OCI-LY7 (cell line): ENCODE data around the gene MRPS2. TPM values are rescaled to one million over a fixed set of nuclear protein-coding genes. Genes with fewer than 3 reads are reported as not detected.
"Not testable (repeated sequence)": the region's sequence is repeated elsewhere in the genome, so short reads cannot be mapped to it uniquely, and the experiment has no call there.

ENCODE experiments used
- BruUV-seq: library from RNA; stranded (reverse); fragments of 400-500 nt; replicated peaks from 2 replicates; lab custom pipeline; 2021; lab: Mats Ljungman, UMichigan
- CTCF ChIA-PET: fragments of 300-600 bp; sonication (Branson Sonifier 250); formaldehyde crosslinking; loops from one replicate; lab custom pipeline; 2022; ENCODE audit warnings: antibody characterized with exemption; ENCODE audit not compliant: unreplicated experiment; lab: Charles Lee
- POLR2A ChIA-PET: fragments of 300-600 bp; sonication (Branson Sonifier 250); formaldehyde crosslinking; loops from one replicate; lab custom pipeline; 2022; ENCODE audit warnings: antibody characterized with exemption; lab: Charles Lee
- DNase-seq: peaks from one replicate; pipeline ENCODE4 v3.0.0-alpha.2; 2015; ENCODE audit warnings: low spot score
- H2AFZ ChIP-seq: fragments of 200-600 bp; sonication (generic), shearing (Covaris generic); 2 replicates; pipeline ENCODE4 v1.6.1; 2014; ENCODE audit warnings: mild to moderate bottlenecking, antibody characterized with exemption, low read length, moderate library complexity
- H3K27ac ChIP-seq: fragments of 200-600 bp; sonication (generic); 2 replicates; pipeline ENCODE4 v1.5.1; 2014; ENCODE audit warnings: mixed run types, low read depth, mild to moderate bottlenecking, moderate library complexity, low read length, inconsistent platforms; ENCODE audit not compliant: poor library complexity, severe bottlenecking
- H3K36me3 ChIP-seq: fragments of 200-600 bp; sonication (generic); 2 replicates; pipeline ENCODE4 v1.6.1; 2014; ENCODE audit warnings: mild to moderate bottlenecking, antibody characterized with exemption, low read length, moderate library complexity, mixed read lengths; ENCODE audit not compliant: insufficient read depth
- H3K4me1 ChIP-seq: fragments of 200-600 bp; sonication (generic); 2 replicates; pipeline ENCODE4 v1.5.1; 2014; ENCODE audit warnings: mild to moderate bottlenecking, low read length; ENCODE audit not compliant: insufficient read depth, poor library complexity, severe bottlenecking
- H3K4me2 ChIP-seq: fragments of 200-600 bp; sonication (generic); 2 replicates; pipeline ENCODE4 v1.6.1; 2014; ENCODE audit warnings: mild to moderate bottlenecking, low read length
- H3K4me3 ChIP-seq: fragments of 200-600 bp; sonication (generic); 2 replicates; pipeline ENCODE4 v1.5.1; 2014; ENCODE audit warnings: mild to moderate bottlenecking, low read depth, low read length; ENCODE audit not compliant: poor library complexity, severe bottlenecking
- H3K79me2 ChIP-seq: fragments of 200-600 bp; sonication (generic); 2 replicates; pipeline ENCODE4 v1.6.1; 2016; ENCODE audit warnings: low read depth, mild to moderate bottlenecking, low read length, moderate library complexity, mixed read lengths; ENCODE audit not compliant: insufficient read depth
- H3K9me2 ChIP-seq: fragments of 200-600 bp; sonication (generic); 2 replicates; pipeline ENCODE4 v1.6.1; 2016; ENCODE audit warnings: mild to moderate bottlenecking, low read length, mixed read lengths; ENCODE audit not compliant: insufficient read depth
- H3K9me3 ChIP-seq: fragments of 200-600 bp; sonication (generic); 2 replicates; pipeline ENCODE4 v1.6.1; 2014; ENCODE audit warnings: mild to moderate bottlenecking, mixed run types, low read length, mixed read lengths
- H4K20me1 ChIP-seq: fragments of 200-600 bp; sonication (generic); 2 replicates; pipeline ENCODE4 v1.6.1; 2014; ENCODE audit warnings: mild to moderate bottlenecking, antibody characterized with exemption, low read length, moderate library complexity, mixed read lengths; ENCODE audit not compliant: insufficient read depth
- CTCF ChIP-seq: fragments of 200-600 bp; sonication (generic); conservative IDR thresholded peaks from 2 replicates; pipeline ENCODE4 v1.5.1; 2014; ENCODE audit warnings: mild to moderate bottlenecking, antibody characterized with exemption, low read length, moderate library complexity, mixed read lengths
- EZH2phosphoT487 ChIP-seq: fragments of 200-600 bp; sonication (generic); IDR thresholded peaks from 2 replicates; pipeline ENCODE4 v1.6.1; 2018; ENCODE audit warnings: low read depth, borderline replicate concordance, mild to moderate bottlenecking, mixed run types, antibody characterized with exemption, low read length, moderate library complexity, mixed read lengths
- intact Hi-C: fragments of 100-400 bp; cut with micrococcal nuclease; formaldehyde crosslinking; loops from one replicate; pipeline ENCODE4 v1.10.0; 2022; ENCODE audit not compliant: unreplicated experiment
- total RNA-seq, 2 experiments: library from RNA; depleted of rRNA in 1 of 2; stranded (reverse); fragments of >200 nt in 1 of 2; shearing (Covaris generic) in 1 of 2; gene quantifications; 2 replicates each; pipeline ENCODE4 v1.2.3, GENCODE V29; 2014 to 2022

Gene MRPS2
- total RNA-seq, 2 experiments from 2014 or later = 42.7 to 55.7 TPM

- POLR2A ChIA-PET = no interaction called here
- Histone ChIP-seq H3K36me3 (no peaks in the 10 kb centered on the region), H2AFZ (no peak overlapping the region), H3K79me2 (no peaks in the 10 kb centered on the region), H3K9me3 (no peaks in the 10 kb centered on the region), H3K4me2 (no peak overlapping the region), H3K9me2 (no peaks in the 10 kb centered on the region), H4K20me1 (no peaks in the 10 kb centered on the region), H3K27ac (no peak overlapping the region), H3K4me1 (no peaks in the 10 kb centered on the region), H3K4me3 (no peak overlapping the region)
- intact Hi-C loops = no loop called here
- no peak for TF ChIP-seq EZH2phosphoT487
- no TSS peak for BruUV-seq
- DNase-seq = no peak
- CTCF ChIA-PET = no interaction called here
Measured at GRCh38 chr9:135531096-135531495, 30.6 kb downstream of the MRPS2 start.

- TF ChIP-seq EZH2phosphoT487 (no peak), CTCF (no peak)
- Histone ChIP-seq H3K27ac (no peak overlapping the region), H4K20me1 (no peaks in the 10 kb centered on the region), H3K4me2 (no peak overlapping the region), H3K79me2 (no peaks in the 10 kb centered on the region), H3K9me3 (no peaks in the 10 kb centered on the region), H3K4me3 (no peak overlapping the region), H3K36me3 (no peaks in the 10 kb centered on the region), H3K4me1 (no peaks in the 10 kb centered on the region), H2AFZ (no peak overlapping the region), H3K9me2 (no peaks in the 10 kb centered on the region)
- ChIA-PET CTCF (no interaction called here), POLR2A (no interaction called here)
- intact Hi-C loops = no loop called here
- BruUV-seq = no TSS peak
- DNase-seq = peak; percentile 6
Measured at GRCh38 chr9:135533113-135533512, 32.6 kb downstream of the MRPS2 start.

GRCh38 chr9:135533674-135534073 lies 33.2 kb downstream of the MRPS2 start:
- Histone ChIP-seq H3K4me2 (no peak overlapping the region), H3K4me3 (no peak overlapping the region), H3K79me2 (no peaks in the 10 kb centered on the region), H4K20me1 (no peaks in the 10 kb centered on the region), H3K9me3 (no peaks in the 10 kb centered on the region), H2AFZ (no peak overlapping the region), H3K36me3 (no peaks in the 10 kb centered on the region), H3K9me2 (no peaks in the 10 kb centered on the region), H3K4me1 (no peaks in the 10 kb centered on the region), H3K27ac (no peak overlapping the region)
- intact Hi-C loops = no loop called here
- ChIA-PET POLR2A (no interaction called here), CTCF (no interaction called here)
- TF ChIP-seq EZH2phosphoT487 = no peak
- TF ChIP-seq CTCF = no peak
- no TSS peak for BruUV-seq
- DNase-seq = no peak

- intact Hi-C loops = not testable (repeated sequence)
Measured at GRCh38 chr9:135534192-135534711, 33.8 kb downstream of the MRPS2 start.

GRCh38 chr9:135534826-135535225 lies 34.3 kb downstream of the MRPS2 start:
- POLR2A ChIA-PET, H4K20me1 ChIP-seq, H3K4me2 ChIP-seq, H3K9me2 ChIP-seq, DNase-seq, H3K9me3 ChIP-seq, BruUV-seq, intact Hi-C loops, H3K27ac ChIP-seq, H3K36me3 ChIP-seq, H3K4me3 ChIP-seq, H2AFZ ChIP-seq, H3K4me1 ChIP-seq, CTCF ChIA-PET, H3K79me2 ChIP-seq: not testable (repeated sequence)

More at GRCh38 chr9:135534192-135534711, 33.8 kb downstream of the MRPS2 start:
- H3K36me3 ChIP-seq, H3K27ac ChIP-seq, H3K9me3 ChIP-seq, H2AFZ ChIP-seq, H3K9me2 ChIP-seq, H3K79me2 ChIP-seq, H3K4me2 ChIP-seq, CTCF ChIA-PET, H4K20me1 ChIP-seq, POLR2A ChIA-PET, H3K4me3 ChIP-seq, BruUV-seq, H3K4me1 ChIP-seq, DNase-seq: not testable (repeated sequence)
